DND-41 (cell line): ENCODE data around the gene ACSM4.

Experiments
- ATAC-seq: fragments of 200-7000 bp; cut with Tn5 transposase; 3 replicates; pipeline ENCODE4 v1.9.1; 2021; ENCODE audit warnings: low read depth; ENCODE audit not compliant: insufficient read depth
- DNase-seq: peaks from one replicate; pipeline ENCODE4 v3.0.0-alpha.2; 2020
- H2AFZ ChIP-seq: 2 replicates; pipeline ENCODE4 v1.6.0; 2012; ENCODE audit warnings: low read depth, low read length
- H3K27ac ChIP-seq: 2 replicates; pipeline ENCODE4 v1.5.1; 2012; ENCODE audit warnings: low read length, inconsistent platforms
- H3K27me3 ChIP-seq: fragments of 200-600 bp; sonication (generic); 2 replicates; pipeline ENCODE4 v1.6.0; 2012; ENCODE audit warnings: low read length, mild to moderate bottlenecking, inconsistent platforms; ENCODE audit not compliant: insufficient read depth, poor library complexity
- H3K36me3 ChIP-seq: 2 replicates; pipeline ENCODE4 v1.5.1; 2012; ENCODE audit warnings: low read length, inconsistent platforms; ENCODE audit not compliant: insufficient read depth
- H3K4me1 ChIP-seq: 2 replicates; pipeline ENCODE4 v1.5.1; 2012; ENCODE audit warnings: mild to moderate bottlenecking, low read length; ENCODE audit not compliant: insufficient read depth
- H3K4me2 ChIP-seq: 2 replicates; pipeline ENCODE4 v1.6.0; 2012; ENCODE audit warnings: mild to moderate bottlenecking, moderate library complexity, low read length, inconsistent platforms; ENCODE audit not compliant: insufficient read depth
- H3K4me3 ChIP-seq, 2 experiments: fragments of 200-600 bp in 1 of 2; shearing (Covaris generic) in 1 of 2; 2 replicates each; pipeline ENCODE4 v1.5.1; 2012 to 2016; ENCODE audit warnings: inconsistent platforms in 2 of 2, low read length in 2 of 2, mild to moderate bottlenecking in 2 of 2, low read depth in 1 of 2, moderate library complexity in 1 of 2
- H3K79me2 ChIP-seq: 2 replicates; pipeline ENCODE4 v1.6.0; 2012; ENCODE audit warnings: low read length, inconsistent platforms; ENCODE audit not compliant: insufficient read depth
- H3K9ac ChIP-seq: 2 replicates; pipeline ENCODE4 v1.6.0; 2012; ENCODE audit warnings: low read depth, mild to moderate bottlenecking, inconsistent platforms, low read length, moderate library complexity
- H3K9me3 ChIP-seq: 2 replicates; pipeline ENCODE4 v1.5.1; 2012; ENCODE audit warnings: low read length, moderate library complexity, mild to moderate bottlenecking, inconsistent platforms; ENCODE audit not compliant: insufficient read depth, severe bottlenecking
- H4K20me1 ChIP-seq: 2 replicates; pipeline ENCODE4 v1.6.0; 2012; ENCODE audit warnings: low read length; ENCODE audit not compliant: insufficient read depth
- EZH2 ChIP-seq: IDR thresholded peaks from 3 replicates; pipeline ENCODE4 v1.6.1; 2012; ENCODE audit warnings: borderline replicate concordance, low read depth, mild to moderate bottlenecking, moderate library complexity, low read length, inconsistent platforms; ENCODE audit not compliant: severe bottlenecking
- TF ChIP-seq, protein P1 (sequence below): IDR thresholded peaks from 2 replicates; pipeline ENCODE4 v1.5.1; 2012; ENCODE audit warnings: borderline replicate concordance, low read length, moderate library complexity, mild to moderate bottlenecking; ENCODE audit not compliant: poor library complexity, severe bottlenecking; ENCODE audit errors: extremely low read depth

Gene ACSM4

GRCh38 chr12:7310070-7310469 lies 6.2 kb downstream of the ACSM4 start:
- DNase-seq, result no peak
- no peak overlapping the region for H3K9ac ChIP-seq
- H2AFZ ChIP-seq, result no peak overlapping the region

GRCh38 chr12:7319930-7320329 lies 16.1 kb downstream of the ACSM4 start:
- Histone ChIP-seq H4K20me1 (no peaks in the 10 kb centered on the region), H3K4me2 (no peak overlapping the region)

More at GRCh38 chr12:7310070-7310469, 6.2 kb downstream of the ACSM4 start:
- TF ChIP-seq EZH2, result no peak
- TF ChIP-seq, protein P1, sequence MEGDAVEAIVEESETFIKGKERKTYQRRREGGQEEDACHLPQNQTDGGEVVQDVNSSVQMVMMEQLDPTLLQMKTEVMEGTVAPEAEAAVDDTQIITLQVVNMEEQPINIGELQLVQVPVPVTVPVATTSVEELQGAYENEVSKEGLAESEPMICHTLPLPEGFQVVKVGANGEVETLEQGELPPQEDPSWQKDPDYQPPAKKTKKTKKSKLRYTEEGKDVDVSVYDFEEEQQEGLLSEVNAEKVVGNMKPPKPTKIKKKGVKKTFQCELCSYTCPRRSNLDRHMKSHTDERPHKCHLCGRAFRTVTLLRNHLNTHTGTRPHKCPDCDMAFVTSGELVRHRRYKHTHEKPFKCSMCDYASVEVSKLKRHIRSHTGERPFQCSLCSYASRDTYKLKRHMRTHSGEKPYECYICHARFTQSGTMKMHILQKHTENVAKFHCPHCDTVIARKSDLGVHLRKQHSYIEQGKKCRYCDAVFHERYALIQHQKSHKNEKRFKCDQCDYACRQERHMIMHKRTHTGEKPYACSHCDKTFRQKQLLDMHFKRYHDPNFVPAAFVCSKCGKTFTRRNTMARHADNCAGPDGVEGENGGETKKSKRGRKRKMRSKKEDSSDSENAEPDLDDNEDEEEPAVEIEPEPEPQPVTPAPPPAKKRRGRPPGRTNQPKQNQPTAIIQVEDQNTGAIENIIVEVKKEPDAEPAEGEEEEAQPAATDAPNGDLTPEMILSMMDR, result no peak
- Histone ChIP-seq H3K27me3 (peaks cover under 1% of the 10 kb centered on the region), H3K79me2 (no peaks in the 10 kb centered on the region), H3K27ac (no peak overlapping the region), H3K4me3 (no peak overlapping the region), H3K9me3 (no peaks in the 10 kb centered on the region), H3K4me1 (no peaks in the 10 kb centered on the region), H3K36me3 (no peaks in the 10 kb centered on the region), H3K4me2 (no peak overlapping the region), H4K20me1 (no peaks in the 10 kb centered on the region)
- ATAC-seq, result no peak

DNA sequence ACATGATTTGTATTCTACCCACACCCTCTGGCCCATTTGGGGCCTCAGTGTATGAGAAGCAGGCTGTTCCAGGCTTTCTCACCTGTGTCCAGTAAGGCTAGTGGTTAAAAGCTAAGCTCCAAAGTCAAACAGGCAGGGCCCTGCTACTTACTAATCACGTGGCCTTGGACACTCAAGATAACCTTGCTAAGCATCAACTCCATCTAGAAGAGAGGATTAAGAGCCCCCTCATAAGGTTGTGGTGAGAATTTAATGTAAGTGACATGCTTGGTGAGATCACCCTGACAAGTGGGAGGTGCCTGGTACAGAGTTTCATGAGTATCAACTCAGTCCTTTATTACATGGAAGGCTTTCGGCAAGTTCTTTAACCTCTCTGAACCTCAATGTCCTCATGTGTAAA lies 17.8 kb downstream of the ACSM4 start:
- Histone ChIP-seq H3K9me3 (no peaks in the 10 kb centered on the region), H3K27ac (no peak overlapping the region), H3K4me1 (no peaks in the 10 kb centered on the region), H3K4me2 (no peak overlapping the region), H3K27me3 (no peaks in the 10 kb centered on the region), H3K36me3 (no peaks in the 10 kb centered on the region), H3K79me2 (no peaks in the 10 kb centered on the region), H3K4me3 (no peak overlapping the region), H4K20me1 (no peaks in the 10 kb centered on the region), H3K9ac (no peak overlapping the region), H2AFZ (no peak overlapping the region)
- DNase-seq, result no peak
- ATAC-seq, result no peak
- no peak for TF ChIP-seq EZH2
- TF ChIP-seq, protein P1, result no peak

More at GRCh38 chr12:7319930-7320329, 16.1 kb downstream of the ACSM4 start:
- Histone ChIP-seq H2AFZ (no peak overlapping the region), H3K79me2 (no peaks in the 10 kb centered on the region), H3K4me3 (no peak overlapping the region), H3K4me1 (no peaks in the 10 kb centered on the region), H3K27me3 (no peaks in the 10 kb centered on the region), H3K36me3 (no peaks in the 10 kb centered on the region), H3K9me3 (no peaks in the 10 kb centered on the region), H3K9ac (no peak overlapping the region), H3K27ac (no peak overlapping the region)
- TF ChIP-seq, protein P1, result no peak
- no peak for TF ChIP-seq EZH2
- no peak for ATAC-seq
- no peak for DNase-seq

DNA sequence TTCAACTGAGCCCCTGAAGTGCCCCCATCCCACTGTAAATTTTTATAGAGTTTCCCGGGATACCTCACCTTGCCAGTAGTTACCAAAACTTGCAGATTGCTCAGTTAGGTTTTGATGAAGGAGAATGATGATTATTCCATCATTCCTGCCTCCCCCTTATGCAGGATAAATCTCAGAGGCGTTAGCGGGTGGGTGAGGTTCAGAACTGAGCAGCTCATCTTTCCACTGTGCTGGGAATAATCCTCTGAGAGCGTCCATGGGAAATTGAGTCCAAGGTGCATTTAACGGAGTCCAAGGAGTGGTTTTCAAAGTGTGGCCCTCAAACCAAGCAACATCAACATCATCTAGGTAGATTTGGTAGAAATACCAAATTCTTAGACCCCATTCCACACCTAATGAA lies 18.7 kb downstream of the ACSM4 start:
- Histone ChIP-seq H3K9me3 (no peaks in the 10 kb centered on the region), H3K36me3 (no peaks in the 10 kb centered on the region), H3K4me2 (no peak overlapping the region), H3K79me2 (no peaks in the 10 kb centered on the region), H3K4me3 (no peak overlapping the region), H4K20me1 (no peaks in the 10 kb centered on the region), H3K9ac (no peak overlapping the region), H3K4me1 (no peaks in the 10 kb centered on the region), H3K27me3 (peaks cover 7% of the 10 kb centered on the region), H3K27ac (no peak overlapping the region), H2AFZ (no peak overlapping the region)
- DNase-seq (no peak), ATAC-seq (no peak)
- TF ChIP-seq, protein P1, result no peak
- TF ChIP-seq EZH2, result no peak
